K562 (cell line): Measurements from ENCODE around the gene ASXL2. TPM values are rescaled to one million over a fixed set of nuclear protein-coding genes. Genes with fewer than 3 reads are reported as not detected.

Experiments used
- ARNT ChIP-seq, 2 experiments: fragments of 450-650 bp; IDR thresholded peaks; 2 replicates each; pipeline ENCODE4 v1.6.1; 2016; ENCODE audit warnings: mild to moderate bottlenecking in 1 of 2
- CCAR2 ChIP-seq: fragments of 200-400 bp; formaldehyde crosslinking; IDR thresholded peaks from 2 replicates; pipeline ENCODE4 v1.6.1; 2017; ENCODE audit warnings: mild to moderate bottlenecking, low read depth, low read length
- GTF2B ChIP-seq: IDR thresholded peaks from 2 replicates; pipeline ENCODE4 v1.6.1; 2011; ENCODE audit not compliant: insufficient read length; ENCODE audit errors: extremely low read depth
- LARP7 ChIP-seq: fragments of 450-650 bp; IDR thresholded peaks from 2 replicates; pipeline ENCODE4 v1.6.1; 2016
- MECOM ChIP-seq: fragments of 250-450 bp; sonication (Bioruptor Pico); IDR thresholded peaks from 2 replicates; pipeline ENCODE4 v1.8.0; 2022; ENCODE audit warnings: inconsistent platforms
- NFE2 ChIP-seq: IDR thresholded peaks from 2 replicates; pipeline ENCODE4 v1.6.1; 2014; ENCODE audit warnings: antibody characterized with exemption, low read depth
- POLR2G ChIP-seq: fragments of 200-400 bp; formaldehyde crosslinking; IDR thresholded peaks from 2 replicates; pipeline ENCODE4 v1.6.1; 2017; ENCODE audit warnings: low read depth, mild to moderate bottlenecking, antibody characterized with exemption, low read length, moderate library complexity
- RBM17 ChIP-seq: fragments of 200-400 bp; formaldehyde crosslinking; IDR thresholded peaks from 2 replicates; pipeline ENCODE4 v1.6.1; 2017; ENCODE audit warnings: low read depth, mild to moderate bottlenecking, low read length, borderline replicate concordance
- TOE1 ChIP-seq, 2 experiments: fragments of 450-650 bp in 1 of 2; sonication (generic) in 1 of 2; formaldehyde crosslinking in 1 of 2; IDR thresholded peaks; 2 replicates each; pipeline versions ENCODE4 v1.7.1 to v1.8.0; 2016 to 2022; ENCODE audit warnings: borderline replicate concordance in 2 of 2, mild to moderate bottlenecking in 2 of 2, antibody characterized with exemption in 1 of 2, inconsistent platforms in 1 of 2, low read depth in 1 of 2, missing genetic modification reagents in 1 of 2, moderate library complexity in 1 of 2
- ZNF609 ChIP-seq: sonication (generic); formaldehyde crosslinking; IDR thresholded peaks from 2 replicates; pipeline ENCODE4 v1.8.1; 2023; ENCODE audit warnings: missing genetic modification reagents, mild to moderate bottlenecking, borderline replicate concordance
- ZNF830 ChIP-seq: fragments of 250-450 bp; sonication (Bioruptor Pico); IDR thresholded peaks from 2 replicates; pipeline ENCODE4 v1.5.0; 2021; ENCODE audit warnings: mild to moderate bottlenecking
- polyA plus RNA-seq, 8 experiments: library from polyadenylated mRNA; depleted of rRNA in 4 of 8; stranded (reverse) in 5 of 8; unstranded in 3 of 8; fragments of >200 nt; fragmentation: Nextera tagmentation in 2 of 8; fragmentation: Illumina TruSeq in 1 of 8; extraction: Ambion mirVana in 2 of 8; extraction: Trizol in 1 of 8; gene quantifications; 2 replicates each; pipeline versions ENCODE4 v1.2.1 to v1.2.3, GENCODE V29; 2011 to 2014; ENCODE audit warnings: inconsistent platforms in 1 of 8, missing spikeins in 1 of 8
- total RNA-seq, 7 experiments: library from RNA; depleted of rRNA in 6 of 7; stranded (reverse); fragments of >200 nt in 6 of 7; fragmentation: Illumina TruSeq in 2 of 7; extraction: Trizol in 2 of 7; gene quantifications; 2 replicates each; pipeline versions ENCODE4 v1.2.1 to v1.2.3, GENCODE V29; 2011 to 2021; ENCODE audit warnings: low replicate concordance in 1 of 7
- TF ChIP-seq, protein P1 (sequence below): fragments of 250-450 bp; sonication (Bioruptor Pico); IDR thresholded peaks from 2 replicates; pipeline ENCODE4 v1.5.0; 2020; ENCODE audit warnings: mild to moderate bottlenecking, borderline replicate concordance
- TF ChIP-seq, protein P2 (sequence below): fragments of 250-450 bp; sonication (Bioruptor Pico); IDR thresholded peaks from 2 replicates; pipeline ENCODE4 v1.4.0; 2020; ENCODE audit warnings: mild to moderate bottlenecking

Gene ASXL2
- total and polyA plus RNA-seq, 9 of the 15 experiments (the other 6 are each of a cell fraction or from before 2014, with no cell fraction given): 2.2 to 25.9 (median 9.0) TPM

GRCh38 chr2:25804338-25804737, 73.9 kb downstream of the ASXL2 start (continued):
- TF ChIP-seq POLR2G (no peak), CCAR2 (no peak), MECOM (CRISPR knock-in tag) (no peak), ZNF609 (CRISPR knock-in tag) (no peak), RBM17 (no peak), TOE1 (IDR thresholded peaks at IDR 0.05; ENCODE audit: borderline replicate concordance) (no peak), TOE1 (CRISPR knock-in tag; IDR thresholded peaks at IDR 0.05; ENCODE audit: borderline replicate concordance, low read depth) (no peak), NFE2 (no peak), LARP7 (no peak), GTF2B (no peak), ARNT (IDR thresholded peaks at IDR 0.05) (no peak), ZNF830 (CRISPR knock-in tag) (no peak)
- TF ChIP-seq, protein P1, sequence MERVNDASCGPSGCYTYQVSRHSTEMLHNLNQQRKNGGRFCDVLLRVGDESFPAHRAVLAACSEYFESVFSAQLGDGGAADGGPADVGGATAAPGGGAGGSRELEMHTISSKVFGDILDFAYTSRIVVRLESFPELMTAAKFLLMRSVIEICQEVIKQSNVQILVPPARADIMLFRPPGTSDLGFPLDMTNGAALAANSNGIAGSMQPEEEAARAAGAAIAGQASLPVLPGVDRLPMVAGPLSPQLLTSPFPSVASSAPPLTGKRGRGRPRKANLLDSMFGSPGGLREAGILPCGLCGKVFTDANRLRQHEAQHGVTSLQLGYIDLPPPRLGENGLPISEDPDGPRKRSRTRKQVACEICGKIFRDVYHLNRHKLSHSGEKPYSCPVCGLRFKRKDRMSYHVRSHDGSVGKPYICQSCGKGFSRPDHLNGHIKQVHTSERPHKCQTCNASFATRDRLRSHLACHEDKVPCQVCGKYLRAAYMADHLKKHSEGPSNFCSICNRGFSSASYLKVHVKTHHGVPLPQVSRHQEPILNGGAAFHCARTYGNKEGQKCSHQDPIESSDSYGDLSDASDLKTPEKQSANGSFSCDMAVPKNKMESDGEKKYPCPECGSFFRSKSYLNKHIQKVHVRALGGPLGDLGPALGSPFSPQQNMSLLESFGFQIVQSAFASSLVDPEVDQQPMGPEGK (CRISPR knock-in tag): no peak
- TF ChIP-seq, protein P2, sequence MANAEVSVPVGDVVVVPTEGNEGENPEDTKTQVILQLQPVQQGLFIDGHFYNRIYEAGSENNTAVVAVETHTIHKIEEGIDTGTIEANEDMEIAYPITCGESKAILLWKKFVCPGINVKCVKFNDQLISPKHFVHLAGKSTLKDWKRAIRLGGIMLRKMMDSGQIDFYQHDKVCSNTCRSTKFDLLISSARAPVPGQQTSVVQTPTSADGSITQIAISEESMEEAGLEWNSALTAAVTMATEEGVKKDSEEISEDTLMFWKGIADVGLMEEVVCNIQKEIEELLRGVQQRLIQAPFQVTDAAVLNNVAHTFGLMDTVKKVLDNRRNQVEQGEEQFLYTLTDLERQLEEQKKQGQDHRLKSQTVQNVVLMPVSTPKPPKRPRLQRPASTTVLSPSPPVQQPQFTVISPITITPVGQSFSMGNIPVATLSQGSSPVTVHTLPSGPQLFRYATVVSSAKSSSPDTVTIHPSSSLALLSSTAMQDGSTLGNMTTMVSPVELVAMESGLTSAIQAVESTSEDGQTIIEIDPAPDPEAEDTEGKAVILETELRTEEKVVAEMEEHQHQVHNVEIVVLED (CRISPR knock-in tag): no peak
- TF ChIP-seq, all 486 proteins: peak for 0
